Natural killer cell (primary cell): ENCODE results near the gene CRKL. TPM values are rescaled to one million over a fixed set of nuclear protein-coding genes. Genes with fewer than 3 reads are reported as not detected.
"Not testable (repeated sequence)": the region's sequence is repeated elsewhere in the genome, so short reads cannot be mapped to it uniquely, and the experiment has no call there.

Experiments
- ATAC-seq, 3 donors: fragments of 150-1000 bp in 2 of 3; fragments of 200-7000 bp in 1 of 3; cut with Tn5 transposase; 1 replicate in 1 of 3; 2 replicates in 2 of 3; pipeline ENCODE4 v1.10.0; 2021; ENCODE audit warnings: mild to moderate bottlenecking in 2 of 3, moderate library complexity in 2 of 3
- DNase-seq, 2 donors: peaks; one replicate each; pipeline versions ENCODE4 v3.0.0 to v3.0.0-alpha.2; 2013 to 2021; ENCODE audit warnings: mixed read lengths in 1 of 2
- H3K27ac ChIP-seq: one replicate; pipeline ENCODE4 v1.5.1; 2013; ENCODE audit warnings: mild to moderate bottlenecking, low read length
- H3K27me3 ChIP-seq: one replicate; pipeline ENCODE4 v1.6.1; 2013; ENCODE audit warnings: low read length; ENCODE audit not compliant: control insufficient read depth, insufficient read depth
- H3K36me3 ChIP-seq: one replicate; pipeline ENCODE4 v1.6.1; 2013; ENCODE audit warnings: low read length; ENCODE audit not compliant: control insufficient read depth, insufficient read depth
- H3K4me1 ChIP-seq: one replicate; pipeline ENCODE4 v1.6.1; 2013; ENCODE audit warnings: low read length; ENCODE audit not compliant: control insufficient read depth, insufficient read depth
- H3K4me3 ChIP-seq: one replicate; pipeline ENCODE4 v1.5.1; 2013; ENCODE audit warnings: low read length
- H3K9me3 ChIP-seq: one replicate; pipeline ENCODE4 v1.6.1; 2013; ENCODE audit warnings: low read length; ENCODE audit not compliant: control insufficient read depth, insufficient read depth
- H3K27ac Mint-ChIP-seq, 2 donors: one replicate each; pipeline ENCODE4 v1.8.0; 2022; ENCODE audit warnings: mild to moderate bottlenecking in 2 of 2, mixed read lengths in 2 of 2, moderate library complexity in 1 of 2
- H3K27me3 Mint-ChIP-seq, 2 donors: one replicate each; pipeline ENCODE4 v1.8.0; 2022; ENCODE audit warnings: low read depth in 2 of 2, mixed read lengths in 2 of 2
- H3K36me3 Mint-ChIP-seq: one replicate; pipeline ENCODE4 v1.8.0; 2022; ENCODE audit warnings: mixed read lengths
- H3K4me1 Mint-ChIP-seq, 2 donors: one replicate each; pipeline ENCODE4 v1.8.0; 2022; ENCODE audit warnings: mixed read lengths in 2 of 2
- H3K4me3 Mint-ChIP-seq: one replicate; pipeline ENCODE4 v1.8.0; 2022; ENCODE audit warnings: mild to moderate bottlenecking, moderate library complexity, mixed read lengths
- H3K9me3 Mint-ChIP-seq, 2 donors: one replicate each; pipeline ENCODE4 v1.8.0; 2022; ENCODE audit warnings: mixed read lengths in 2 of 2
- WGBS: methylation state at CpG from one replicate; pipeline ENCODE4 v1.1.7; 2013; ENCODE audit warnings: missing lambda C conversion rate; ENCODE audit not compliant: insufficient coverage; 5-methylcytosine and 5-hydroxymethylcytosine counted together
- intact Hi-C: fragments of 100-400 bp; cut with micrococcal nuclease; formaldehyde crosslinking; loops from one replicate; pipeline ENCODE4 v1.14.2; 2022
- total RNA-seq, 4 donors: library from RNA; stranded (reverse); fragments of 120-200 nt in 1 of 4; gene quantifications; one replicate each; pipeline versions ENCODE4 v1.2.3 to v1.2.4, GENCODE V29; 2013 to 2022
- TF ChIP-seq, protein P1 (sequence below): fragments of 200-600 bp; IDR thresholded peaks from one replicate; pipeline ENCODE4 v1.8.0; 2022; ENCODE audit warnings: antibody characterized with exemption

The CRKL gene
- total RNA-seq, 3 donors from 2014 or later (not counting 1 experiment from before 2014, with no cell fraction given): 50.7 to 71.2 (median 67.4) TPM

DNA sequence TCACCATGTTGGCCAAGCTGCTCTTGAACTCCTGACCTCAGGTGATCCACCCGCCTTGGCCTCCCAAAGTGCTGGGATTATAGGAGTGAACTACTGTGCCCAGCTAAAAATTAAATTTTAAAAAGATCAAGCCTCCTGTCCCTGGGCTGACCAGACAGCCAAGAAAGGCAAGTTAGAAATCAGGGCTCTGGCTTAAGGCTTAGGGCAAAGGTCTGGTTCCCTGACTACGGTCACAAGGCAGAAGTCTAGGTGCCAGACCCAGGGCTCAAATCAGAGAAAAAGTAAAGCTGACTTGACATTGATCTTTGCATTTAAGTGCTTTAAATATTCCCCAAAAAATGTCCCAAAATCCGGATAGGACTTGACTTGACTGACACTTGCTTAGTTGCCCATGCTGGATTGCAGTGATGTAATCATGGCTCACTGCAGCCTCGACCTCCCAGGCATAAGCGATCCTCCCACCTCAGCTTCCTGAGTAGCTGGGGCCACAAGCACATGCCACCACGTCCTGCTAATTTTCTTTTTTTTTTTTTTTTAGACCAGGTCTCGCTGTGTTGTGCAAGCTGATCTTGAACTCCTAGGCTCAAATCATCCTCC, 17.3 kb upstream of the CRKL start:
- H3K27me3 Mint-ChIP-seq: no peaks in the 10 kb centered on the region
- H3K36me3 ChIP-seq: no peaks in the 10 kb centered on the region
- H3K4me1 Mint-ChIP-seq: no peaks in the 10 kb centered on the region
- H3K4me3 Mint-ChIP-seq: no peak overlapping the region
- no peak for ATAC-seq
- intact Hi-C loops: no loop called here
- H3K9me3 Mint-ChIP-seq: no peaks in the 10 kb centered on the region
- H3K27ac Mint-ChIP-seq: no peak overlapping the region
- no peak overlapping the region for H3K4me3 ChIP-seq
- no peak for DNase-seq
- 62% methylated on average over 7 of the region's 7 CpGs for WGBS
- no peak overlapping the region for H3K27ac ChIP-seq
- no peaks in the 10 kb centered on the region for H3K4me1 ChIP-seq
- H3K9me3 ChIP-seq: no peaks in the 10 kb centered on the region
- H3K27me3 ChIP-seq: no peaks in the 10 kb centered on the region
- H3K36me3 Mint-ChIP-seq: no peaks in the 10 kb centered on the region
- TF ChIP-seq, protein P1, sequence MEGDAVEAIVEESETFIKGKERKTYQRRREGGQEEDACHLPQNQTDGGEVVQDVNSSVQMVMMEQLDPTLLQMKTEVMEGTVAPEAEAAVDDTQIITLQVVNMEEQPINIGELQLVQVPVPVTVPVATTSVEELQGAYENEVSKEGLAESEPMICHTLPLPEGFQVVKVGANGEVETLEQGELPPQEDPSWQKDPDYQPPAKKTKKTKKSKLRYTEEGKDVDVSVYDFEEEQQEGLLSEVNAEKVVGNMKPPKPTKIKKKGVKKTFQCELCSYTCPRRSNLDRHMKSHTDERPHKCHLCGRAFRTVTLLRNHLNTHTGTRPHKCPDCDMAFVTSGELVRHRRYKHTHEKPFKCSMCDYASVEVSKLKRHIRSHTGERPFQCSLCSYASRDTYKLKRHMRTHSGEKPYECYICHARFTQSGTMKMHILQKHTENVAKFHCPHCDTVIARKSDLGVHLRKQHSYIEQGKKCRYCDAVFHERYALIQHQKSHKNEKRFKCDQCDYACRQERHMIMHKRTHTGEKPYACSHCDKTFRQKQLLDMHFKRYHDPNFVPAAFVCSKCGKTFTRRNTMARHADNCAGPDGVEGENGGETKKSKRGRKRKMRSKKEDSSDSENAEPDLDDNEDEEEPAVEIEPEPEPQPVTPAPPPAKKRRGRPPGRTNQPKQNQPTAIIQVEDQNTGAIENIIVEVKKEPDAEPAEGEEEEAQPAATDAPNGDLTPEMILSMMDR: no peak

DNA sequence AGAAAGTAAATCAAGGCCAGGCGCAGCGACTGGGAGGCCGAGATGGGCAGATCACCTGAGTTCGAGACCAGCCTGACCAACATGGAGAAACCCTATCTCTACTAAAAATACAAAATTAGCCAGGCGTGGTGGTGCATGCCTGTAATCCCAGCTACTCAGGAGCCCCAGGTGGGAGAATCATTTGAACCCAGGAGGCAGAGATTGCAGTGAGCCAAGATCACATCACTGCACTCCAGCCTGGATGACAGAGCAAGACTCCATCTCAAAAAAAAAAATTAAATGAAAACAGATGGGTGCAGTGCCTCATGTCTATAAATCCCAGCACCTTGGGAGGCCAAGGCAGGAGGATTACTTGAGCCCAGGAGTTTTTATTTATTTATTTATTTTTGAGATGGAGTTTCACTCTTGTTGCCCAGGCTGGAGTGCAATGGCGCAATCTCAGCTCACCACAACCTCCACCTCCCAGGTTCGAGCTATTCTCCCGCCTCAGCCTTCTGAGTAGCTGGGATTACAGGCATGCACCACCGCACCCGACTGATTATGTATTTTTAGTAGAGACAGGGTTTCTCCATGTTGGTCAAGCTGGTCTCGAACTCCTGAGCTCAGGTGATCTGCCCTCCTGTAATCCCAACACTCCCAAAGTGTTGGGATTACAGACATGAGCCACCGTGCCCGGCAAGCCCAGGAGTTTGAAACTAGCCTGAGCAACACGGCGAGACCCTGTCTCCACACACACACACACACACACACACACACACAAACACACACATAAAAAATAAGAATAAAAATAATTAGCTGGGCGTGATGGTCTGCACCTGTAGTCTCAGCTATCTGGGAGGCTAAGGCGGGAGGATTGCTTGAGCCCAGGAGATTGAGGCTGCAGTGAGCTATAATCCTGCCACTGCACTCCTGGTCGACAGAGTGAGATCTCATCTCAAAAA, 15.8 kb upstream of the CRKL start:
- H3K27ac Mint-ChIP-seq, H3K36me3 ChIP-seq, ATAC-seq, DNase-seq, H3K36me3 Mint-ChIP-seq, H3K4me1 ChIP-seq, H3K4me3 Mint-ChIP-seq, intact Hi-C loops, H3K27me3 ChIP-seq, H3K27ac ChIP-seq, H3K4me1 Mint-ChIP-seq, H3K9me3 Mint-ChIP-seq, H3K27me3 Mint-ChIP-seq, H3K9me3 ChIP-seq, H3K4me3 ChIP-seq: not testable (repeated sequence)
- 89% methylated on average over 12 of the region's 18 CpGs for WGBS

DNA sequence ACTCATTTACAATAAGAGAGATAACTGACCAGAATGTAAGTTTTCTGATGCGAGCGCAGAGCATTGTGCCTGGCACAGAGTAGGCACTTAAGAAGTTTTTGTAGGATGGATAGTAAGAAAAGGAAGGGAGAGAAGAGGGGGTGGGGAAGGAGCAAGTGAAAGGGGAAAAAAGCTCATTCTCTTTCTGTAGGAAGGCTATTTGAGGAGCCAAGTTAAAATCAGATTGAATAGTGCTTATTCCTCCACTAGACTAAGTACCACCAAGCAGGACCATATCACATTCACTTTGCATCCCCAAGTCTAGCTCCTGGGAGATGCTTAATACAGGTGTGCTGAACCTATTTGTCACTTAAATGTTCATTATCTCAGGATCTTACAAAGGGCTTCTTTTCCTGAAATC, 14.1 kb upstream of the CRKL start:
- no peak overlapping the region for H3K27ac ChIP-seq
- Mint-ChIP-seq H3K36me3 (no peaks in the 10 kb centered on the region), H3K27ac (no peak overlapping the region), H3K9me3 (no peaks in the 10 kb centered on the region), H3K27me3 (no peaks in the 10 kb centered on the region), H3K4me3 (no peak overlapping the region), H3K4me1 (no peaks in the 10 kb centered on the region)
- no peaks in the 10 kb centered on the region for H3K4me1 ChIP-seq
- ATAC-seq (no peak), DNase-seq (no peak)
- intact Hi-C loops: no loop called here
- 100% methylated on average over 2 of the region's 2 CpGs for WGBS
- H3K36me3 ChIP-seq: no peaks in the 10 kb centered on the region
- no peaks in the 10 kb centered on the region for H3K27me3 ChIP-seq
- no peaks in the 10 kb centered on the region for H3K9me3 ChIP-seq
- TF ChIP-seq, protein P1: no peak
- no peak overlapping the region for H3K4me3 ChIP-seq
